Osteoblast (primary cell): ENCODE data around the gene ZDHHC18. TPM values are rescaled to one million over a fixed set of nuclear protein-coding genes. Genes with fewer than 3 reads are reported as not detected.
A peak's percentile ranks its signal among the peaks of the same experiment; 100 is the strongest.

Experiments used
- DNase-seq: peaks from one replicate; pipeline ENCODE4 v3.0.0; 2011; ENCODE audit warnings: low spot score, mixed read lengths; ENCODE audit not compliant: insufficient read length; ENCODE audit errors: missing footprints
- H2AFZ ChIP-seq: 2 replicates; pipeline ENCODE4 v1.6.0; 2011; ENCODE audit warnings: mild to moderate bottlenecking, low read length
- H3K27ac ChIP-seq: 2 replicates; pipeline ENCODE4 v1.5.1; 2011; ENCODE audit warnings: mild to moderate bottlenecking, low read depth, low read length, moderate library complexity
- H3K27me3 ChIP-seq: 2 replicates; pipeline ENCODE4 v1.6.0; 2012; ENCODE audit warnings: mild to moderate bottlenecking, control low read depth, inconsistent platforms, low read length, moderate library complexity; ENCODE audit not compliant: insufficient read depth
- H3K36me3 ChIP-seq: 2 replicates; pipeline ENCODE4 v1.5.1; 2011; ENCODE audit warnings: mild to moderate bottlenecking, low read length, control low read depth, moderate library complexity; ENCODE audit not compliant: insufficient read depth
- H3K4me1 ChIP-seq: 2 replicates; pipeline ENCODE4 v1.5.1; 2011; ENCODE audit warnings: mild to moderate bottlenecking, low read length, control low read depth, moderate library complexity; ENCODE audit not compliant: insufficient read depth
- H3K4me2 ChIP-seq: 2 replicates; pipeline ENCODE4 v1.6.0; 2011; ENCODE audit warnings: mild to moderate bottlenecking, low read length; ENCODE audit not compliant: insufficient read depth
- H3K4me3 ChIP-seq: fragments of 200-600 bp; sonication (generic); 3 replicates; pipeline ENCODE4 v1.5.1; 2012; ENCODE audit warnings: mild to moderate bottlenecking, low read length, inconsistent platforms; ENCODE audit not compliant: insufficient read depth
- H3K79me2 ChIP-seq: 2 replicates; pipeline ENCODE4 v1.6.0; 2012; ENCODE audit warnings: mild to moderate bottlenecking, low read length, control low read depth, inconsistent platforms; ENCODE audit not compliant: insufficient read depth
- H3K9me3 ChIP-seq: 2 replicates; pipeline ENCODE4 v1.5.1; 2011; ENCODE audit warnings: low read depth, low read length, control low read depth
- H4K20me1 ChIP-seq: 2 replicates; pipeline ENCODE4 v1.6.0; 2012; ENCODE audit warnings: mild to moderate bottlenecking, low read length, control low read depth; ENCODE audit not compliant: insufficient read depth
- total RNA-seq: library from RNA; depleted of rRNA; stranded (reverse); fragments of >200 nt; gene quantifications from 2 replicates; pipeline ENCODE4 v1.2.3, GENCODE V29; 2012
- TF ChIP-seq, protein P1 (sequence below): IDR thresholded peaks from 2 replicates; pipeline ENCODE4 v1.5.1; 2011; ENCODE audit warnings: mild to moderate bottlenecking, low read depth, low read length, moderate library complexity; ENCODE audit errors: extremely low read depth

Gene ZDHHC18
- total RNA-seq, 1 donor: 7.6 TPM

DNA sequence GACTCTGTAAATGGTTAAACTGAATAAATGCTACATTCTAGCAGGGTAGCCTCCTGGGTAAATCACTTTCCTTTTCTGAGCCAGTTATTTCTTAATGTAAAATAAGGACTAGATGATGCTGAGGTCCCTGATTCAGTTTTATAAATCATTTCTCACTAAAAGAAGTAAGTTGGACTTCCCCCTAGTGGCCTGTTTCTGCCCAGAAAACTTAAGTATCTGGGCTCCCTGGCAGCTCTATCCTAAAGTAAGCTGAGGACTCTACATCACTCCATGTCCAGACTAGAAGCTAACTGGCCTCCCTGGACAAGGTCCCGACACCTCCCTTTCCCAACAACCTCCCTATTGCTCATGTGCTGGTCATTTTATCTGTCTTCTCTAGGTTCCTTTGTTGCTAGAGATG lies 60.6 kb downstream of the ZDHHC18 start:
- H4K20me1 ChIP-seq: peaks cover 23% of the 10 kb centered on the region
- H3K79me2 ChIP-seq: peaks cover 41% of the 10 kb centered on the region
- TF ChIP-seq, protein P1, sequence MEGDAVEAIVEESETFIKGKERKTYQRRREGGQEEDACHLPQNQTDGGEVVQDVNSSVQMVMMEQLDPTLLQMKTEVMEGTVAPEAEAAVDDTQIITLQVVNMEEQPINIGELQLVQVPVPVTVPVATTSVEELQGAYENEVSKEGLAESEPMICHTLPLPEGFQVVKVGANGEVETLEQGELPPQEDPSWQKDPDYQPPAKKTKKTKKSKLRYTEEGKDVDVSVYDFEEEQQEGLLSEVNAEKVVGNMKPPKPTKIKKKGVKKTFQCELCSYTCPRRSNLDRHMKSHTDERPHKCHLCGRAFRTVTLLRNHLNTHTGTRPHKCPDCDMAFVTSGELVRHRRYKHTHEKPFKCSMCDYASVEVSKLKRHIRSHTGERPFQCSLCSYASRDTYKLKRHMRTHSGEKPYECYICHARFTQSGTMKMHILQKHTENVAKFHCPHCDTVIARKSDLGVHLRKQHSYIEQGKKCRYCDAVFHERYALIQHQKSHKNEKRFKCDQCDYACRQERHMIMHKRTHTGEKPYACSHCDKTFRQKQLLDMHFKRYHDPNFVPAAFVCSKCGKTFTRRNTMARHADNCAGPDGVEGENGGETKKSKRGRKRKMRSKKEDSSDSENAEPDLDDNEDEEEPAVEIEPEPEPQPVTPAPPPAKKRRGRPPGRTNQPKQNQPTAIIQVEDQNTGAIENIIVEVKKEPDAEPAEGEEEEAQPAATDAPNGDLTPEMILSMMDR: peak; percentile 61
- no peak overlapping the region for H2AFZ ChIP-seq
- H3K4me1 ChIP-seq: peaks cover 10% of the 10 kb centered on the region
- H3K9me3 ChIP-seq: no peaks in the 10 kb centered on the region
- H3K36me3 ChIP-seq: peaks cover 59% of the 10 kb centered on the region
- no peak overlapping the region for H3K4me3 ChIP-seq
- no peaks in the 10 kb centered on the region for H3K27me3 ChIP-seq
- peak; percentile 90 for DNase-seq
- no peak overlapping the region for H3K4me2 ChIP-seq
- H3K27ac ChIP-seq: no peak overlapping the region

GRCh38 chr1:26888231-26888630 lies 61.7 kb downstream of the ZDHHC18 start:
- peaks cover 23% of the 10 kb centered on the region for H4K20me1 ChIP-seq
- peaks cover 32% of the 10 kb centered on the region for H3K79me2 ChIP-seq
- H3K9me3 ChIP-seq: no peaks in the 10 kb centered on the region
- H3K36me3 ChIP-seq: peaks cover 59% of the 10 kb centered on the region
- TF ChIP-seq, protein P1: no peak
- no peak overlapping the region for H3K27ac ChIP-seq
- peaks cover 10% of the 10 kb centered on the region for H3K4me1 ChIP-seq
- no peak overlapping the region for H3K4me3 ChIP-seq
- no peaks in the 10 kb centered on the region for H3K27me3 ChIP-seq
- no peak for DNase-seq
- no peak overlapping the region for H2AFZ ChIP-seq
- no peak overlapping the region for H3K4me2 ChIP-seq

GRCh38 chr1:26889551-26890466 lies 63.3 kb downstream of the ZDHHC18 start, which contains the start of gene GPN2:
Gene GPN2 (minus strand): TSS chr1:26890283. CDS start chr1:26890096, 187 bp downstream.
- H3K4me1 ChIP-seq: peaks cover 10% of the 10 kb centered on the region
- TF ChIP-seq, protein P1: no peak
- peaks cover 55% of the 10 kb centered on the region for H3K36me3 ChIP-seq

GRCh38 chr1:26890467-26890796 lies 63.9 kb downstream of the ZDHHC18 start:
- H3K4me2 ChIP-seq: peak overlapping the region; percentile 91
- H3K27me3 ChIP-seq: no peaks in the 10 kb centered on the region
- H3K79me2 ChIP-seq: peaks cover 40% of the 10 kb centered on the region
- TF ChIP-seq, protein P1: no peak
- H4K20me1 ChIP-seq: peaks cover 20% of the 10 kb centered on the region
- H3K4me3 ChIP-seq: peak overlapping the region; percentile 93
- DNase-seq: no peak
- peaks cover 10% of the 10 kb centered on the region for H3K4me1 ChIP-seq
- peaks cover 52% of the 10 kb centered on the region for H3K36me3 ChIP-seq
- H3K27ac ChIP-seq: peak overlapping the region; percentile 88
- peak overlapping the region; percentile 69 for H2AFZ ChIP-seq
- no peaks in the 10 kb centered on the region for H3K9me3 ChIP-seq

More at GRCh38 chr1:26889551-26890466, 63.3 kb downstream of the ZDHHC18 start, which contains the start of gene GPN2:
- H3K27ac ChIP-seq: peak within 1 kb of the TSS; percentile 88
- H3K79me2 ChIP-seq: peaks cover 36% of the 10 kb centered on the region
- H3K9me3 ChIP-seq: no peaks in the 10 kb centered on the region
- peak within 1 kb of the TSS; percentile 93 for H3K4me3 ChIP-seq
- H3K27me3 ChIP-seq: no peaks in the 10 kb centered on the region
- peaks cover 23% of the 10 kb centered on the region for H4K20me1 ChIP-seq
- peak within 1 kb of the TSS; percentile 91 for H3K4me2 ChIP-seq
- H2AFZ ChIP-seq: peak within 1 kb of the TSS; percentile 69
- peak; percentile 95 for DNase-seq
